KMS-11 (cell line): ENCODE data around the gene PNMT.

Experiments
- H2AFZ ChIP-seq: fragments of 200-600 bp; sonication (generic); 2 replicates; pipeline ENCODE4 v1.6.1; 2016; ENCODE audit warnings: antibody characterized with exemption, mixed run types, low read depth
- H3K27ac ChIP-seq: fragments of 200-600 bp; sonication (generic); 2 replicates; pipeline ENCODE4 v1.6.1; 2016; ENCODE audit warnings: mild to moderate bottlenecking, mixed run types
- H3K27me3 ChIP-seq: fragments of 200-600 bp; sonication (generic); 2 replicates; pipeline ENCODE4 v1.6.1; 2017; ENCODE audit warnings: mild to moderate bottlenecking, low read depth, mixed run types, moderate library complexity; ENCODE audit not compliant: insufficient read depth
- H3K36me3 ChIP-seq: fragments of 200-600 bp; sonication (generic); 2 replicates; pipeline ENCODE4 v1.6.1; 2017; ENCODE audit warnings: mild to moderate bottlenecking, mixed run types; ENCODE audit not compliant: insufficient read depth
- H3K4me1 ChIP-seq: fragments of 200-600 bp; sonication (generic); 2 replicates; pipeline ENCODE4 v1.6.1; 2016; ENCODE audit warnings: mild to moderate bottlenecking, low read depth, mixed run types; ENCODE audit not compliant: poor library complexity, severe bottlenecking
- H3K4me2 ChIP-seq: fragments of 200-600 bp; sonication (generic); 2 replicates; pipeline ENCODE4 v1.7.0; 2016; ENCODE audit warnings: mild to moderate bottlenecking, mixed run types
- H3K4me3 ChIP-seq: fragments of 200-600 bp; sonication (generic); IDR thresholded peaks from 2 replicates; pipeline ENCODE4 v1.6.1; 2017; ENCODE audit warnings: low read depth, low read length, mixed read lengths; ENCODE audit not compliant: insufficient read depth
- H3K79me2 ChIP-seq: fragments of 200-600 bp; sonication (generic); 2 replicates; pipeline ENCODE4 v1.6.1; 2016; ENCODE audit warnings: low read depth, mixed run types; ENCODE audit not compliant: insufficient read depth
- H3K9ac ChIP-seq: fragments of 200-600 bp; sonication (generic); 2 replicates; pipeline ENCODE4 v1.6.1; 2016; ENCODE audit warnings: mild to moderate bottlenecking, mixed run types
- H4K20me1 ChIP-seq: fragments of 200-600 bp; sonication (generic); 2 replicates; pipeline ENCODE4 v1.6.1; 2016; ENCODE audit warnings: mild to moderate bottlenecking, mixed run types; ENCODE audit not compliant: insufficient read depth
- CTCF ChIP-seq: fragments of 200-600 bp; sonication (generic); conservative IDR thresholded peaks from 2 replicates; pipeline ENCODE4 v1.6.1; 2017; ENCODE audit warnings: low read depth, mild to moderate bottlenecking, antibody characterized with exemption, low read length, moderate library complexity, mixed read lengths

The PNMT gene

GRCh38 chr17:39665642-39666224 is 2.5 kb upstream of the PNMT start:
- H4K20me1 ChIP-seq: no peaks in the 10 kb centered on the region
- no peak overlapping the region for H3K4me3 ChIP-seq
- H3K4me1 ChIP-seq: no peaks in the 10 kb centered on the region
- H3K4me2 ChIP-seq: no peak overlapping the region
- no peaks in the 10 kb centered on the region for H3K79me2 ChIP-seq
- H3K9ac ChIP-seq: no peak overlapping the region
- TF ChIP-seq CTCF: no peak
- no peaks in the 10 kb centered on the region for H3K36me3 ChIP-seq
- no peak overlapping the region for H2AFZ ChIP-seq
- peaks cover 8% of the 10 kb centered on the region; the same call in 1 of the 2 replicates for H3K27me3 ChIP-seq
- no peak overlapping the region for H3K27ac ChIP-seq

DNA sequence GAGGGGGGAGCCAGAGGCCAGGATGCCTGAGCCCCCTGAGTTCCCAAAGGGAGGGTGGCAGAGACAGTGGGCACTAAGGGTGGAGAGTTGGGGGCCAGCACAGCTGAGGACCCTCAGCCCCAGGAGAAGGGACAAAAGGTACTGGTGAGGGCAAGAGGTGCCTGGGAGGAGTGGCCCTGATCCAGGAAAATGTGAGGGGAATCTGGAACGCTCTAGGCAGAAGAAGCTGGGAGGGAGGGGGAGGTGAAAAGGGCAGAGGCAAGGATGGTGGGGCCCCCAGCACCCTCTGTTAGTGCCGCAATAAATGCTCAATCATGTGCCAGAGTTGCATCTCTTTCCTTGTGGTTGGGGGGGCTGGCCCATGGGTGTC is 2.0 kb upstream of the PNMT start:
- Histone ChIP-seq H3K27me3 (peaks cover 8% of the 10 kb centered on the region; the same call in 1 of the 2 replicates), H3K36me3 (no peaks in the 10 kb centered on the region), H3K4me1 (no peaks in the 10 kb centered on the region), H2AFZ (no peak overlapping the region), H3K4me2 (no peak overlapping the region), H3K9ac (no peak overlapping the region), H3K27ac (no peak overlapping the region), H3K79me2 (no peaks in the 10 kb centered on the region), H4K20me1 (no peaks in the 10 kb centered on the region), H3K4me3 (no peak overlapping the region)
- no peak for TF ChIP-seq CTCF

- no peak for TF ChIP-seq CTCF
- Histone ChIP-seq H3K4me2 (no peak overlapping the region), H3K9ac (no peak overlapping the region), H4K20me1 (no peaks in the 10 kb centered on the region), H3K4me3 (no peak overlapping the region), H3K27me3 (peaks cover 8% of the 10 kb centered on the region; the same call in 1 of the 2 replicates), H2AFZ (no peak overlapping the region), H3K79me2 (no peaks in the 10 kb centered on the region), H3K4me1 (no peaks in the 10 kb centered on the region), H3K27ac (no peak overlapping the region), H3K36me3 (no peaks in the 10 kb centered on the region)
These were observed 1.5 kb upstream of the PNMT start for GRCh38 chr17:39666601-39667261.

- H3K36me3 ChIP-seq: no peaks in the 10 kb centered on the region
- no peak overlapping the region; the same call in 1 of the 2 replicates for H3K4me2 ChIP-seq
- H3K79me2 ChIP-seq: no peaks in the 10 kb centered on the region
- H3K9ac ChIP-seq: no peak overlapping the region
- H2AFZ ChIP-seq: no peak overlapping the region
- no peaks in the 10 kb centered on the region for H4K20me1 ChIP-seq
- no peaks in the 10 kb centered on the region for H3K4me1 ChIP-seq
- no peak overlapping the region for H3K4me3 ChIP-seq
- peaks cover 8% of the 10 kb centered on the region; the same call in 1 of the 2 replicates for H3K27me3 ChIP-seq
- no peak overlapping the region for H3K27ac ChIP-seq
- TF ChIP-seq CTCF: no peak
These were observed 850 bp upstream of the PNMT start for GRCh38 chr17:39667262-39667944.
